NOMO-1 (cell line): Measurements from ENCODE around the gene FAM3A.

Experiments used
- DNase-seq, 2 experiments: peaks; one replicate each; lab custom pipeline; 2025; ENCODE audit not compliant: unreplicated experiment in 2 of 2; lab: John Stamatoyannopoulos, UW

FAM3A gene

GRCh38 chrX:154535892-154536291 is 19.9 kb upstream of the FAM3A start:
- DNase-seq, result no peak

- peak; percentile 73 to 87 for DNase-seq
Measured at GRCh38 chrX:154534526-154535322, 18.7 kb upstream of the FAM3A start.

- DNase-seq, result no peak
Measured at GRCh38 chrX:154532690-154533089, 16.7 kb upstream of the FAM3A start.

DNA sequence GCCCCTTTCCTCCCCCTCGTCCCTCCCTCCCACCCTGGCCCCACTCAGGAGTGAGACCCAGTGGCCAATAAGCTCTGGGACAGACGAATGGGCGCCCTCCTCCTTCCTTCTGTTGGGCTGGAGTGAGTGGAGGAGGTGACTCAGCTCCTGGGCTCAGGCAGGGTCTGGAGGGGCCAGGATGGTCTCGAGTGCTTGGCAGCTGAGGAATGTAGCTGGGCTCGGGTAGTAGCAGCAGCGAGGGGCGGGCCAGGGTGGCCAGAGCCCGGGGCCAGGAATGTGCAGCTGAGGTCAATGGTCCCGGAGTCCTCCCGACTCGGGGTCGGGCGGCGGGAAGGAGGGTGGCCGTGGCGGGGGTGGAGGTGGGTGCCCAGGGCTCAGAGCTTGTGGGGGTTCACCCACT is 15.6 kb upstream of the FAM3A start:
- no peak for DNase-seq

GRCh38 chrX:154530286-154530685 is 14.3 kb upstream of the FAM3A start:
- no peak for DNase-seq

- no peak for DNase-seq
Measured at GRCh38 chrX:154529206-154529612, 13.2 kb upstream of the FAM3A start.

DNA sequence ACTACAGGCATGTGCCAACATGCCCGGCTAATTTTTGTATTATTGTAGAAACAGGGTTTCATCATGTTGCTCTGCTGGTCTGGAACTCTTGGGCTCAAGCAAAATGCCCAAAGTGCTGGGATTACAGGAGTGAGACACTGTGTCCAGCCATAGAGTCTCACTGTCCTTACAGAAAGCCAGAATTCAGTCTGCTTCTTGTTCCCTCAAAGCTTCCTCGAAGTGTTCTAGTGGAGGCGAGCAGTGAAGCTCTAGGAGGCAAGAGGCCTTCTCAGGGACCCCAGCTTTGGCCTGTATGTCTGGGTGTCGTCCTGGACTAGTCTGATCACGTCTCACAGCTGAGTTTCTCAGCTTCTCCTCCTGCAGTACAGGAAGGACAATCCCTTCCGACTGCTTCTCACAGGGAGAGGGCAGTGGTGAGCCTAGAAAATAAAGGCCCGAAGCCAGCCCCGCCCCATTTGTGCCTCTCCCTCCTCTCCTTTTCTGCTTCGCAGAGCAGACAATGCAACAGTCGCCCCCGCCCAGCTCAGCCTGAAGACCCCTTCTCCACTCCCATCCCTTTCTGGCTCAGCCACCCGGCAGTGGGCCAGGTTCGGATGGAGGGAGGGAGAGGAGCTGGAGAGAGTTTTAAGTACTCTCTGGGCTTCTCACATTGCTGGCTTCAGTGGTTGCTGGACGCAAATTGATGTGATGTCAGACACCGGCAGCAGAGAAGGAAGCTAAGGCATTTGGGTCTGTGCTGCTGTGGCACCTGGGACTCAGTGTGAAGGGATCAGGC is 11.1 kb upstream of the FAM3A start:
- peak; percentile 70 to 72 for DNase-seq

- DNase-seq, result no peak
Measured at GRCh38 chrX:154525606-154526490, 9.8 kb upstream of the FAM3A start.

DNA sequence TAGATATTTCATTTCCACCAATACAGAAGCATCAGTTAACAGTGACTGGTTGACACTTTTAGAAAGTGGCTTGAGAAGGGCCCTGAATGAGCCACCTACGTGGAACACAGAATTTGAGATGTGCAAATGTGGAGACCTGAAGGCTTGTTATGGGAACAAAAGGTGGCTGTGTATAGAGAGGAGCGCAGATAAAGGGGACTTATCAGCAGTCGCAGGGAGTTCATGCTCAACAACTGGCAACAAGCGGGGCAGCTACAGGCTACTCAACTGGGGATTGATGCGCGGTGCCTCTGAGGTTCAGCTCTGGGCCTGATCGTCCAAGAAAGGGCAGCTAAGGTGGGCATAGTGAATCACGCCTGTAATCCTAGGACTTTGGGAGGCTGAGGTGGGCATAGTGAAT is 3.4 kb upstream of the FAM3A start:
- no peak for DNase-seq

DNA sequence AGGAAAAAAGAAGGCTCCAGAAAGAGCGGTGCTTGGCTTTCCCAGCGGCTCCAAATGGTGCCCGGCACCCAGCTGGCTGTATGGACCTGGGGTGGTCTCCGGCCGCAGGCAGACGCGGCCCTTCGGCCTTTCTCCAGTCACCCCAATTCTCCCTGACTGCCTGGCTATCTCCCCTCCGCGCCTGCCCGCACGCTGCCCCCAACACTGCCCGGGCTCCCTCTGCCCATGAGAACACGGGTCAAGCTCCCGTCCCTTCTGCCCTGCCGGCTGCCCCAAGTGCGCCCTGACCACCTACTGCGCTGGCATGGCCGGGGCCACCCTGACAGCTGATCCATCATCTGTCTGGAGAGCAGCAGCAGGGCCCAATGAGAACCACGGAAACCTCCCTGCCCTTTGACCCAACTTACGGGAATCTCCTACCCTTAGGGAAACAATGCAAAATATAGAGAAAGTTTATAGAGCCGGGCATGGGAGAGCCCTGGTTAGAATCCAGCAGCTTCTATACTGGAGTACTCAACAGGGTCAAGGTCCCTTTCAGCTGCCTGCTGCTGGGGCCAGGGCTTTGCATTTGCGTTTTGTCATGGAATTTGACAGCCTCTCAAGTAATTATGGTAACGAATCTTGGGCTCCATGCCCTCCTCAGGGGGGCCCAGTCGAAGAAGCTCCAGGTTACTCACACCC is 1.2 kb upstream of the FAM3A start:
- DNase-seq, result no peak

DNA sequence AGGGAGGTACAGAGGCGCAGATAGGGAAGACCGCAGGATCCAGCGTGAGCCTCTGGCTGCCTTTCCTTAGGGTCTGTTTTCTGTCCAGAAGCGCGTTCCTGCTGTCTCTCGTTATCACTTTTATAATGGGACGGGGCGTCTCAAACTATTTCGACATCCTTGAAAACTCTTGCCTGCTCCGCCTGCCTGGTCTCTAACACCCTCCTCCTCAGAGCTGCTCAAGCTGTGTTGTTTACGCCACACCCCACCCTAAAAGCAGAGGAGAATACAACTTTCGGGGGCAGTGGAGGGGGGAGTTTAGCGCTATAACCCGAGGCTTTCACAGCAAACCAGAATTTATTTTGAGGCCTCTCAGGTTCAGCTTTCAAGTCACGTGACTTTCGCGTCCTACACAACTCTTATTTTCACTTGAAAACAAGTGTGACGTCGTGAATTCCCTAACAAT is 646 bp upstream of the FAM3A start:
- DNase-seq, result peak in 1 of 2 experiments; percentile 56

DNA sequence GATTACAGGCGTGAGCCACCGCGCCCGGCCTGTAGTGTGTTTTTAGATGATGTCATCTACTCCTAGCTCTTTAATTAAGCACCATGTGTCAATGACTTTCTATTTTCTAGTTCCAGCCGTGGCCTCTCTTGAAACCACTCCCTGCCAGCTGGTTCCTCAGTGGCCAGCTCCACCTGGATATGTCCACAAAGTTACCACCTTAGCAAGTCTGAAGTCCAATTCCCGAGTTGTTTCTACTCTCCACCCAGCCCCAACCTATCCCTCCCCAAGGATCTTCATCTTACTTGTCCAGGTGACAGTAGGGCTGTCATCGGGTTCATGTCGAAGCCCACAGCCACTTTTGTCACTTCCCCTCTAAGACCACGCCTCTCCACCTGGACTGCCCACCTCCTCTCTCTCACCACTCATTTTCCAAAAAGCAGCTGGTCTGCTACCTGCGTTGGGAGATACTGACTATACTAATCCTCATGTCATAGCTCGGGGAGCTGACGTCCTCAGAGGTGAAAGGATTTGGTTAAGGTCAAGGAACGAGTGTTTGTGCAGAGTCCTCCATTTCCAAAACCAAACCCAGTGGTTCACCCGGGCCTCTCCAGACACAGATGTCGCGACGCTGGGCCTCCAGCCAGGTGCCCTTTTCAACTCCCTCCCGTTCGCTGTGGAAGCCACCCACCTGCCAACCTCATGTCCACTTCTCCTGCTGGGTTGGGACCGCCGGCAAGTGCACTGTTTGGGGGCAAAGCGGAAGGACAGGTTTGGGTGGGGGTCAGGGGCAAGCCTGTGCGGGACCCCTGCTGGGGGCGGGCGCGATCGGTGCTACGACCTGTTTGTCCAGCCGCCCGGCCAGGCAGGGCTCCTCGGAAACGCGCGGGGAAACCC is 704 bp downstream of the FAM3A start:
- peak in 1 of 2 experiments; percentile 11 for DNase-seq

- no peak for DNase-seq
Measured at GRCh38 chrX:154513716-154514115, 2.3 kb downstream of the FAM3A start.

GRCh38 chrX:154512879-154513553 is 3.0 kb downstream of the FAM3A start:
- no peak for DNase-seq

- DNase-seq, result no peak
Measured at GRCh38 chrX:154511761-154512160, 4.3 kb downstream of the FAM3A start.

DNA sequence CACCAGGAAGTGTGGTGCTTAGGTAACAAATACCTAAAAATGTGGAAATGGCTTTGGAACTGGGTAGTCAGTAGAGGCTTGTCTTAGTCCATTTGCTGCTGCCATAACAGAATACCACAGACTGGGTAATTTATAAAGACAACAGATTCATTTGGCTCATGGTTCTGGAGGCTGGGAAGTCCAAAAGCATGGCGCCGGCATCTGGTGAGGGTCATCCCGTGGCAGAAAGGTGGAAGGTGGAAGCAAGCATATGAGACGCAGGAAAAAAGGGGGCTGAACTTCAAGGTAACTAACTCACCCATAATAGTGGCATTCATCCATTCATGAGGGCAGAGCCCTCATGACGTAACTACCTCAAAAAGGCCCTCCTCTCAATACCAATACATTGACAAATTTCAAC is 6.6 kb downstream of the FAM3A start:
- DNase-seq, result no peak

- DNase-seq, result no peak
Measured at GRCh38 chrX:154508384-154508745, 7.7 kb downstream of the FAM3A start.

DNA sequence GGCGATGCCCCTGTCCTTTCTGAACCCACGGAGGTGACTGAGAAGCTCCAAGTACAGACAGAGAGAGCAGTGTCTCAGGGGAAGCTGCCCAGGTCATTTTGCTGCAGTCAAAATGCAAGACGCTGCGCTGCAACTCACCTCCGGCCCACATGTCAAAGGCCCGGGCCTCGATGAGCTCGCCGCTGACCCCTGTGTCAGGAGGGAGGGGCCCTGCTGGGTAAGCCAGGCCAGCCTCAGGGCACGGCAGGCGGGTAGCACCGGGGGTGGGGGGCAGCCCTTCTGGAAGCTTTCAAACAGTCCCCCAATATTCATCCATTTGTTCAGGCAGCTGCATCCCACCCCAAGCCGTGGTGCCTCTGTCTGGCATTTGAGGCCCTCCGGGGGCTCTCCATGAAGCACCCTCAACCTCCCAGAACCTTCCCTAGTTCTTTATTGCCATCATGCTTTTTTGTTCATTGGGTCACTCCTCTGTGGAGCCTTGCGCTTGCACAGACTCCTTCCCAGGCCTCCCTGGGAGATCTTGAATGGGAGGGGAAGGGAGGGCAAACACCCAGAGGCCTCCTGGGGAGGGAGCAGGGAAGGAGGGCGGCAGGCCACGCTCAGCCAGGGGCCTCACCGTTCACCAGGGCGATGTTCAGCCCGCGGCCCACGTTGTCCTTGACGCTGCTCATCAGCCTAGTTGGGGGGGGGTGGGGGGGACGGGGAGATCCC is 8.2 kb downstream of the FAM3A start:
- no peak for DNase-seq
